DMS153 treated with DMSO at 0.1 percent for 48 hours (cell line): Measurements from ENCODE around the gene ABCC8.

Experiments used
- DNase-seq: peaks from one replicate; lab custom pipeline; 2025; ENCODE audit not compliant: unreplicated experiment; lab: John Stamatoyannopoulos, UW

Gene ABCC8

GRCh38 chr11:17476317-17477083 lies at the start of gene ABCC8:
TSS of gene ABCC8 (minus strand) at chr11:17476845. CDS start at chr11:17476776, 69 bp downstream.
- no peak for DNase-seq

GRCh38 chr11:17526326-17526725 lies 49.7 kb upstream of the ABCC8 start:
- DNase-seq, result no peak

GRCh38 chr11:17525570-17525969 lies 48.9 kb upstream of the ABCC8 start:
- no peak for DNase-seq

- no peak for DNase-seq
Observed at GRCh38 chr11:17524221-17524620, 47.6 kb upstream of the ABCC8 start.

- DNase-seq, result no peak
Observed at GRCh38 chr11:17522655-17523054, 46.0 kb upstream of the ABCC8 start.

- no peak for DNase-seq
Observed at GRCh38 chr11:17521106-17521900, 44.7 kb upstream of the ABCC8 start.

GRCh38 chr11:17519061-17519885 lies 42.6 kb upstream of the ABCC8 start:
- no peak for DNase-seq

- DNase-seq, result no peak
Observed at GRCh38 chr11:17518366-17518765, 41.7 kb upstream of the ABCC8 start.

GRCh38 chr11:17517186-17517585 lies 40.5 kb upstream of the ABCC8 start:
- DNase-seq, result no peak

- DNase-seq, result no peak
Observed at GRCh38 chr11:17516551-17517150, 40.0 kb upstream of the ABCC8 start.

- DNase-seq, result no peak
Observed at GRCh38 chr11:17515443-17516176, 39.0 kb upstream of the ABCC8 start.

GRCh38 chr11:17514476-17514875 lies 37.8 kb upstream of the ABCC8 start:
- no peak for DNase-seq

- DNase-seq, result no peak
Observed at GRCh38 chr11:17513853-17514252, 37.2 kb upstream of the ABCC8 start.

GRCh38 chr11:17512101-17512500 lies 35.5 kb upstream of the ABCC8 start:
- DNase-seq, result no peak

GRCh38 chr11:17511571-17511970 lies 34.9 kb upstream of the ABCC8 start:
- no peak for DNase-seq

GRCh38 chr11:17510507-17511206 lies 34.0 kb upstream of the ABCC8 start:
- no peak for DNase-seq

- no peak for DNase-seq
Observed at GRCh38 chr11:17508791-17509190, 32.1 kb upstream of the ABCC8 start.

GRCh38 chr11:17508306-17508705 lies 31.7 kb upstream of the ABCC8 start:
- no peak for DNase-seq

GRCh38 chr11:17507773-17508172 lies 31.1 kb upstream of the ABCC8 start:
- no peak for DNase-seq

- no peak for DNase-seq
Observed at GRCh38 chr11:17506942-17507341, 30.3 kb upstream of the ABCC8 start.
